Regular cardiac myocyte (primary cell): ENCODE data around the gene SPOUT1. TPM values are rescaled to one million over a fixed set of nuclear protein-coding genes. Genes with fewer than 3 reads are reported as not detected.

Experiments
- total RNA-seq: library from RNA; depleted of rRNA; stranded (reverse); fragments of >200 nt; gene quantifications from 2 replicates; pipeline ENCODE4 v1.2.3, GENCODE V29; 2014

The SPOUT1 gene
- 10.4 and 26.3 TPM in 2 replicates for total RNA-seq

GRCh38 chr9:128829477-128830251, at the start of gene SPOUT1:
SPOUT1 (minus strand) TSS chr9:128829794; CDS start chr9:128829780, 14 bp downstream.

DNA sequence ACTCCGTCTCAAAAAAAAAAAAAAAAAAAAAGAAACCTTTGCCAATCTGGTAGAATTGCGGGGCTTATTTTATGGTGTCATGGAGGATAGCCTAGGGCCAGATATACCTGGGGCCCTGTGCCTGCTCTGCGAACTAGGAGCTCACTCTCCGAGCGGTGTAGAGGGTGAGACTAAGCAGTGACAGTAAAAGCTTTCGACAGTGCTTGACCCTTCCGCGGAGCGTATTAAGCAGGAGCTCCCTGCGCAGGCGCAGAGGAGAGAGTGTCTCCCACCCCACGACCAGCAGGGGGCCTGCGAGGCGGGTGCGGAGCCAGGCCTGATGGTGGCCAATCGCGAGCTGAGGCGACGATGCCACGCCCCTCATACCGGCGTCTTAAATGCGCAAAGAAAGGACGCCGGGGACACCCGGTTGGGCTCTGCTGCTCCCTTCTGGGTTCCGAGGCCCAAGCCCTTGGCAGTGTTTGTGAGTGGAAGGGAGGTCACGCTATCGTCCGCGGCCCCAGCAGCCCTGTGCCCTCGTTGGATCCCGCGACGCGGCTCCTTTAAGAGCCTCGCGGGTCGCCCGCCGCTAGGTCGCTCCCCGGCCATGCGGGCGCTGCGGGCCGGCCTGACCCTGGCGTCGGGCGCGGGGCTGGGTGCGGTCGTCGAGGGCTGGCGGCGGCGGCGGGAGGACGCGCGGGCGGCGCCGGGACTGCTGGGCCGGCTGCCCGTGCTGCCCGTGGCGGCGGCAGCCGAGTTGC, 11.3 kb downstream of the SPOUT1 start, which contains the start of gene ENDOG:
Gene ENDOG (plus strand): TSS at position 402 of the 740 bp plus-strand sequence. CDS start 185 bp downstream, at position 587.

DNA sequence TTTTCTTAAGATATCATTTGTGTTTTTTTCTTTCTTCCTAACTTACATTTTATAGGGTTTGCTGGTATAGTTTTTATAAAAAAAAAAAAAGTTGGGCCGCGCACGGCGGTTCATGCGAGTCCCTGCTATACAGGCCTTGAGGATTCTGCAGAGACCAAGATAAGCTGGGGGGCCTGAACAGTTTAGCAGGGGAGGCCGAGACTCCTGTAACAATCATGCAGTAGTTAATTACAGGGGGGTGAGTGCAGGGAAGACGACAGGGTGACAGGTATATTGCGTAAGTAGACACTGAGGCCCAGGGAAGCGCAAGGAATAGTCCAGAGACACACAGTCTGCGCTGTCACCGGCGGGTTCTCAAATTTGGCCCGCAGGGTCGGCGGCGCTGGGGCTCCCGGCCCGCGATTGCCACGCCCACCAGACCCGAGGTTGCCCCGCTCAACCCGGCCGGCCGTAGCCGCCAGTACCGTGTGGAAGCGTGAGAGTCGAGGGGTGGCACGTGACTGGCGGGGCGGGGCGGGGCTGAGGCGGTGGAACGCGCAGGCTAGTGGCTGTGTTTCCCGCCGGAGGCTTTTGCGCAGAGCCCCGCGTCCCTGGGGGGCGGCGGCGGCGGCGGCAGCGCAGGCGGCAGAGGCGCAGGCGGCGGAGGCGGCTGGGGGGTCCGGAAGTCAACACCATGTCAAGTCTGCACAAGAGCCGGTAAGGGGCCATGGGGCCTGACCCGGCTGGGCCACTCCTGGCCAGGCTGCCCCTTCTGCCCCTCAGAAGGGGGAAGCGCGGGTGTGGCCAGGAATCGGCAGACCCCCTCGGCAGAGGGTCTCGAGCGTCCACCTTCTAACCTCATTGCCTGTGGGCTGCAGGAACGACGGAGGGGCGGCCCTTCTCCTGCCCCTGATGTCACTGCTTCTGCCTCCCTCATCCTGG, 42.7 kb downstream of the SPOUT1 start, which contains the start of gene TBC1D13:
Gene TBC1D13 (plus strand): TSS at position 573 of the 921 bp plus-strand sequence. CDS start 101 bp downstream, at position 674.

DNA sequence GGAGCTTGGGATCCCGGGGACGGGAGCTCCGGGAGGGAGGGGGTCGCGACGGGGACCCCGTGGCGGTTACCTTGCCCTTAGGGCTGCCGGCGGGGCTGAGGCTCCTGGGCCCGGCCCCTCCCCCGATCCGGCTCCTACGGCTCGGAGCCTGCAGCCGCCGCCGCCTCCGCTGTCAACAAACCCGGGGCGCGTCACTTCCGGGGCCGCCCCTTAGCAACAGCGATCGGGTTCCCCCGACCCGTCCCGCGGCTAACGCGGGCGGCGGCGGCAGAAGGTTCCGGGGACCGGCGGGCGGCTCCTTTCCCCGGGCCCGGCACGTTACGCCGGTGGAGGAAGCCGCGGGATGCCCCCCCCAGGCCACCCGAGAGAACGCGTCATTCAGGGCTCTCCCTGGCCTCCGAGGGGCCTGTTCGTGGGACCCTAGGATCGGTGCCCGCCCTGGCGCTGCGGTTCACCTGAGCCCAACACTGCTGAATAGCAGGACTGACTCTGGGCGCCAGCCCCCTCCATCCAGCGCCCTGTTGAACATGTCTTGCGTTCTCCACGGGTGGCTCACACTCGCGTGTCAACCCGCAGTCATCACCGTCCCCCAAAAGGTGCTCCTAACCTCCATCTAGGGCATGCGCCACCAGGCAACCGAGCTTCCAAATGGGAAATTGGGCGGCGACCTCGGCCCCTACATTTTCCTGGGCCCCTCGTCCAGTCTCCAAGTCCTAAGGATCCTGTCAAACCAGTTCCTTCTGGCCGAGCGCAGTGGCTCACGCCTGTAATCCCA, 57.7 kb downstream of the SPOUT1 start, which contains the start of gene ZER1:
Gene ZER1 (minus strand): TSS at position 183 of the 775 bp plus-strand sequence. CDS start 16,362 bp downstream, outside the sequence.

Other genes with a start within 250 kb of the SPOUT1 start
- gene DYNC2I2, start 172.9 kb downstream of the SPOUT1 start, total RNA-seq: 27.9 and 81.9 TPM in 2 replicates
- 352 and 608 TPM in 2 replicates for gene SET, start 140.6 kb downstream of the SPOUT1 start, total RNA-seq
- 0.28 and 1.7 TPM in 2 replicates for gene PKN3, start 127.3 kb downstream of the SPOUT1 start, total RNA-seq
- gene ZDHHC12, start 105.7 kb downstream of the SPOUT1 start, total RNA-seq: 22.6 and 39.9 TPM in 2 replicates
- 14.8 and 21.1 TPM in 2 replicates for gene ZER1, start 57.9 kb downstream of the SPOUT1 start, total RNA-seq
- 9.3 and 12.5 TPM in 2 replicates for gene TBC1D13, start 42.5 kb downstream of the SPOUT1 start, total RNA-seq
- gene ENDOG, start 11.3 kb downstream of the SPOUT1 start, total RNA-seq: 14.9 and 35.1 TPM in 2 replicates
- 5.4 and 8.4 TPM in 2 replicates for gene KYAT1, start 52.2 kb upstream of the SPOUT1 start, total RNA-seq
- 30.2 and 63.1 TPM in 2 replicates for gene LRRC8A, start 52.3 kb upstream of the SPOUT1 start, total RNA-seq
- gene PHYHD1, start 91.2 kb upstream of the SPOUT1 start, total RNA-seq: 5.0 and 5.9 TPM in 2 replicates
- gene DOLK, start 117.8 kb upstream of the SPOUT1 start, total RNA-seq: 24.0 and 35.3 TPM in 2 replicates
- gene NUP188, start 117.9 kb upstream of the SPOUT1 start, total RNA-seq: 24.5 and 46.2 TPM in 2 replicates
- gene SH3GLB2, start 198.5 kb upstream of the SPOUT1 start, total RNA-seq: 26.3 and 33.3 TPM in 2 replicates
- 23.6 and 27.3 TPM in 2 replicates for gene MIGA2, start 206.8 kb upstream of the SPOUT1 start, total RNA-seq